Panc1 (cell line): ENCODE data around the gene UBE2G2. TPM values are rescaled to one million over a fixed set of nuclear protein-coding genes. Genes with fewer than 3 reads are reported as not detected.

Experiments
- ATAC-seq: fragments of 200-7000 bp; cut with Tn5 transposase; 2 replicates; pipeline ENCODE4 v1.9.1; 2020; ENCODE audit warnings: mild to moderate bottlenecking, moderate library complexity
- BruUV-seq: library from RNA; stranded (reverse); fragments of 400-500 nt; replicated peaks from 2 replicates; lab custom pipeline; 2021; lab: Mats Ljungman, UMichigan
- CTCF ChIA-PET: fragments of 300-600 bp; sonication (Branson Sonifier 250); formaldehyde crosslinking; loops from one replicate; lab custom pipeline; 2022; ENCODE audit warnings: antibody characterized with exemption; lab: Charles Lee
- POLR2A ChIA-PET: fragments of 300-600 bp; sonication (Branson Sonifier 250); formaldehyde crosslinking; loops from one replicate; lab custom pipeline; 2022; ENCODE audit warnings: antibody characterized with exemption; lab: Charles Lee
- DNase-seq: peaks from one replicate; pipeline ENCODE4 v3.0.0-alpha.2; 2010; ENCODE audit warnings: low read depth, low spot score
- H3K27ac ChIP-seq: 2 replicates; pipeline ENCODE4 v1.5.1; 2011; ENCODE audit warnings: mild to moderate bottlenecking, low read length, inconsistent platforms
- H3K27me3 ChIP-seq: fragments of 200-500 bp; sonication (Bioruptor generic); 2 replicates; pipeline ENCODE4 v1.6.0; 2014; ENCODE audit warnings: low read length, inconsistent platforms; ENCODE audit not compliant: control insufficient read depth, insufficient read depth
- H3K36me3 ChIP-seq: fragments of 200-500 bp; sonication (Bioruptor generic); 2 replicates; pipeline ENCODE4 v1.5.1; 2014; ENCODE audit warnings: inconsistent platforms, mild to moderate bottlenecking, low read length, moderate library complexity; ENCODE audit not compliant: control insufficient read depth, insufficient read depth
- H3K4me1 ChIP-seq: 2 replicates; pipeline ENCODE4 v1.5.1; 2011; ENCODE audit warnings: inconsistent platforms, mild to moderate bottlenecking, low read length, moderate library complexity; ENCODE audit not compliant: control insufficient read depth, insufficient read depth
- H3K4me3 ChIP-seq, 2 experiments: 2 replicates each; pipeline ENCODE4 v1.5.1; 2011 to 2012; ENCODE audit warnings: low read depth in 2 of 2, low read length in 2 of 2, mild to moderate bottlenecking in 2 of 2, inconsistent platforms in 1 of 2, moderate library complexity in 1 of 2
- H3K9me3 ChIP-seq: fragments of 200-500 bp; sonication (Bioruptor generic); 2 replicates; pipeline ENCODE4 v1.5.1; 2014; ENCODE audit warnings: low read depth, mild to moderate bottlenecking, inconsistent platforms, low read length, moderate library complexity; ENCODE audit not compliant: control insufficient read depth, insufficient read depth
- POLR2AphosphoS5 ChIP-seq: IDR thresholded peaks from 2 replicates; pipeline ENCODE4 v1.6.1; 2012; ENCODE audit warnings: mild to moderate bottlenecking, low read depth, low read length, moderate library complexity
- TCF7L2 ChIP-seq: IDR thresholded peaks from 2 replicates; pipeline ENCODE4 v1.6.1; 2011; ENCODE audit warnings: mild to moderate bottlenecking, low read depth, low read length, inconsistent platforms
- in situ Hi-C: cut with HindIII; loops from 2 replicates; pipeline ENCODE4 v1.10.0; 2016; ENCODE audit warnings: low sequenced_read_pairs, low pct_unique_long_range_greater_than_20kb
- intact Hi-C: fragments of 100-400 bp; cut with micrococcal nuclease; formaldehyde crosslinking; loops from one replicate; pipeline ENCODE4 v1.10.0; 2022; ENCODE audit not compliant: unreplicated experiment
- total RNA-seq: library from RNA; stranded (reverse); gene quantifications from one replicate; pipeline ENCODE4 v1.2.1, GENCODE V29; 2021; ENCODE audit not compliant: unreplicated experiment
- TF ChIP-seq, protein P1 (sequence below): fragments of 450-650 bp; IDR thresholded peaks from 2 replicates; pipeline ENCODE4 v1.5.1; 2017; ENCODE audit warnings: mild to moderate bottlenecking
- TF ChIP-seq, protein P2 (sequence below), 2 experiments: IDR thresholded peaks; 2 replicates each; pipeline ENCODE4 v1.6.1; 2011 to 2012; ENCODE audit warnings: low read depth in 2 of 2, control low read depth in 1 of 2, low read length in 1 of 2, mild to moderate bottlenecking in 1 of 2, moderate library complexity in 1 of 2; ENCODE audit not compliant: insufficient read depth in 1 of 2

UBE2G2 gene
- total RNA-seq, 1 experiment from 2014 or later: 77.4 TPM

DNA sequence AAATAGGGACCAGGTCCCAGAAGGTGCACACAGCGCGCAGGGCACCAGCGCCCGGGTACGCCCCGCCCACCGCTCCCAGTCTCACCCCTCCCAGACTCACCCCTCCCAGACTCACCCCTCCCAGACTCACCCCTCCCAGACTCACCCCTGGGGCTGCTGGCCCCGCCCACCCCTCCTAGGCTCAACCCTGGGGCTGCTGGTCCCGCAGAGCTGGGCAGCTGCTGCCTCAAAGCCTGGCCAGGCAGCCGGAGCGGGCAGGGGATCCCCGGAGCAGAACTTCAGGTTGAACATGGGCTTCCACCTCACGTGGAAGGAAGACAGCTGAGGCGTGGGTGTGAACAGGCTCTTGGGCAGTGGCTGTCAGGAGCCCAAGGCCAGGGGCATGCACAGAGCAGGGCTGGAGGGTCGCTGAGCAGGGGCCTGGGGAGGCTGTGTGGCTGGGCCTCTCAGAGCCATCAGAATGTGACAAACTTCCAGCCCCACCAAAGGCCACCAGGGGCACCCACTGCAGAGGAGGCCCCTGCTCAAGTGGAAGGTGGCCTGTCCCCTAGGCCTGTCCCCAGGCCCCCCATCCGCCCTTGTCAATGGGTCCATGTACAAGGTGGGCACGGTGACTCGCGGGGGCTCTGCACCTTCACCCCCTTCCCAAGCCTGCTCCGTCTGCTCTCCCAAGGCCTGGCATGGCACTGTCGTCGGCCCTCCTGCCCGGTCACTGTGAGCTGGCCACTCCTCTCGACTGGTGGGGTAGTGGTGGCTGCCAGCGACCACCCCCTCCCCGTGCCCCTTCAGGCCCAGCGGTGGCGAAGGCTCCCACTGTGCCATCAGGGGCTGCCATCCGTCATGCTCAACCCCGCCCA is 36.6 kb upstream of the UBE2G2 start:
- intact Hi-C loops: no loop called here
- peak; percentile 42; the same call in 1 of the 2 replicates for ATAC-seq
- in situ Hi-C loops: no loop called here
- no peak for DNase-seq
- POLR2A ChIA-PET: no interaction called here
- peaks cover 5% of the 10 kb centered on the region; the same call in 1 of the 2 replicates for H3K4me1 ChIP-seq
- BruUV-seq: no TSS peak
- TF ChIP-seq POLR2AphosphoS5 (no peak), TCF7L2 (no peak)
- TF ChIP-seq, protein P1, sequence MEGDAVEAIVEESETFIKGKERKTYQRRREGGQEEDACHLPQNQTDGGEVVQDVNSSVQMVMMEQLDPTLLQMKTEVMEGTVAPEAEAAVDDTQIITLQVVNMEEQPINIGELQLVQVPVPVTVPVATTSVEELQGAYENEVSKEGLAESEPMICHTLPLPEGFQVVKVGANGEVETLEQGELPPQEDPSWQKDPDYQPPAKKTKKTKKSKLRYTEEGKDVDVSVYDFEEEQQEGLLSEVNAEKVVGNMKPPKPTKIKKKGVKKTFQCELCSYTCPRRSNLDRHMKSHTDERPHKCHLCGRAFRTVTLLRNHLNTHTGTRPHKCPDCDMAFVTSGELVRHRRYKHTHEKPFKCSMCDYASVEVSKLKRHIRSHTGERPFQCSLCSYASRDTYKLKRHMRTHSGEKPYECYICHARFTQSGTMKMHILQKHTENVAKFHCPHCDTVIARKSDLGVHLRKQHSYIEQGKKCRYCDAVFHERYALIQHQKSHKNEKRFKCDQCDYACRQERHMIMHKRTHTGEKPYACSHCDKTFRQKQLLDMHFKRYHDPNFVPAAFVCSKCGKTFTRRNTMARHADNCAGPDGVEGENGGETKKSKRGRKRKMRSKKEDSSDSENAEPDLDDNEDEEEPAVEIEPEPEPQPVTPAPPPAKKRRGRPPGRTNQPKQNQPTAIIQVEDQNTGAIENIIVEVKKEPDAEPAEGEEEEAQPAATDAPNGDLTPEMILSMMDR: no peak
- H3K4me3 ChIP-seq: no peak overlapping the region
- no peaks in the 10 kb centered on the region for H3K9me3 ChIP-seq
- H3K27ac ChIP-seq: no peak overlapping the region
- no peaks in the 10 kb centered on the region for H3K27me3 ChIP-seq
- H3K36me3 ChIP-seq: no peaks in the 10 kb centered on the region
- CTCF ChIA-PET: no interaction called here

DNA sequence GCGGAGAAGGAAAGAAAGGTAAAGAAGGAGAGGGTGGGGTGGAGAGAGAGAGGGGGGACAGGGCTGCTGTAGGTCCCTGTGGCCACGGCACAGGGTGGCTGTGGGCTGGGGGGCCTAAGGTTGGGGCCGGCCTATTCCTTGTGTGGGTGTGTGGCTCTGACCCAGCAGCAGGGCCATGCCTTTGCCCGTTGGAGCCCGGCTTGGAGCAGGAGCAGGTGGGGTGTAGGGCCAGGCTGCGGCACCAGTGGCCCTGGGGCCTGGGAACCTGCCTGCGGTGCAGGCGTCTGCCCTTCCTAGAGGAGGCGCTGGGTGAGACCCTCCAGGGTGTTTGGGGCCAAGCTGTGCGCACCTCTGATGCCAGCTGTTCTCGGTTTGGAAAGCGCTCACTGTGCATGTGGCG is 35.9 kb upstream of the UBE2G2 start:
- peaks cover 5% of the 10 kb centered on the region; the same call in 1 of the 2 replicates for H3K4me1 ChIP-seq
- intact Hi-C loops: no loop called here
- DNase-seq (no peak), ATAC-seq (peak; percentile 18; the same call in 1 of the 2 replicates)
- H3K36me3 ChIP-seq: no peaks in the 10 kb centered on the region
- H3K27ac ChIP-seq: no peak overlapping the region
- H3K4me3 ChIP-seq: no peak overlapping the region
- no peaks in the 10 kb centered on the region for H3K27me3 ChIP-seq
- CTCF ChIA-PET: no interaction called here
- POLR2A ChIA-PET: no interaction called here
- in situ Hi-C loops: no loop called here
- BruUV-seq: no TSS peak
- TF ChIP-seq, protein P2, sequence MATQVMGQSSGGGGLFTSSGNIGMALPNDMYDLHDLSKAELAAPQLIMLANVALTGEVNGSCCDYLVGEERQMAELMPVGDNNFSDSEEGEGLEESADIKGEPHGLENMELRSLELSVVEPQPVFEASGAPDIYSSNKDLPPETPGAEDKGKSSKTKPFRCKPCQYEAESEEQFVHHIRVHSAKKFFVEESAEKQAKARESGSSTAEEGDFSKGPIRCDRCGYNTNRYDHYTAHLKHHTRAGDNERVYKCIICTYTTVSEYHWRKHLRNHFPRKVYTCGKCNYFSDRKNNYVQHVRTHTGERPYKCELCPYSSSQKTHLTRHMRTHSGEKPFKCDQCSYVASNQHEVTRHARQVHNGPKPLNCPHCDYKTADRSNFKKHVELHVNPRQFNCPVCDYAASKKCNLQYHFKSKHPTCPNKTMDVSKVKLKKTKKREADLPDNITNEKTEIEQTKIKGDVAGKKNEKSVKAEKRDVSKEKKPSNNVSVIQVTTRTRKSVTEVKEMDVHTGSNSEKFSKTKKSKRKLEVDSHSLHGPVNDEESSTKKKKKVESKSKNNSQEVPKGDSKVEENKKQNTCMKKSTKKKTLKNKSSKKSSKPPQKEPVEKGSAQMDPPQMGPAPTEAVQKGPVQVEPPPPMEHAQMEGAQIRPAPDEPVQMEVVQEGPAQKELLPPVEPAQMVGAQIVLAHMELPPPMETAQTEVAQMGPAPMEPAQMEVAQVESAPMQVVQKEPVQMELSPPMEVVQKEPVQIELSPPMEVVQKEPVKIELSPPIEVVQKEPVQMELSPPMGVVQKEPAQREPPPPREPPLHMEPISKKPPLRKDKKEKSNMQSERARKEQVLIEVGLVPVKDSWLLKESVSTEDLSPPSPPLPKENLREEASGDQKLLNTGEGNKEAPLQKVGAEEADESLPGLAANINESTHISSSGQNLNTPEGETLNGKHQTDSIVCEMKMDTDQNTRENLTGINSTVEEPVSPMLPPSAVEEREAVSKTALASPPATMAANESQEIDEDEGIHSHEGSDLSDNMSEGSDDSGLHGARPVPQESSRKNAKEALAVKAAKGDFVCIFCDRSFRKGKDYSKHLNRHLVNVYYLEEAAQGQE (IDR thresholded peaks at IDR 0.05; ENCODE audit: insufficient read depth in 1 of 2, low read depth in 2 of 2, low read length in 1 of 2): no peak
- TF ChIP-seq TCF7L2 (no peak), POLR2AphosphoS5 (no peak)
- H3K9me3 ChIP-seq: no peaks in the 10 kb centered on the region
